ENCODE measurements around the gene DNAJC27.

DNAJC27 gene

GRCh38 chr2:24923106-24923505, 48.6 kb downstream of the DNAJC27 start:
- Histone ChIP-seq H3K27ac (ENCODE audit: low read depth, low read length, poor library complexity, severe bottlenecking) (no peak overlapping the region), H4K20me1 (ENCODE audit: insufficient read depth, low read length) (no peaks in the 10 kb centered on the region), H3K79me2 (ENCODE audit: insufficient read depth, low read length) (no peaks in the 10 kb centered on the region), H3K4me3 (ENCODE audit: low read depth, low read length, poor library complexity, severe bottlenecking) (no peak overlapping the region), H3F3A (ENCODE audit: insufficient read depth, low read length) (no peaks in the 10 kb centered on the region), H2AFZ (ENCODE audit: low read length) (no peak overlapping the region), H3K36me3 (ENCODE audit: insufficient read depth, low read length) (peaks cover 3% of the 10 kb centered on the region; the same call in 1 of the 2 replicates), H3K9me3 (ENCODE audit: low read length) (no peaks in the 10 kb centered on the region), H3K4me2 (ENCODE audit: low read length) (no peak overlapping the region), H3K4me1 (ENCODE audit: insufficient read depth, low read length, severe bottlenecking) (peaks cover 32% of the 10 kb centered on the region), H3K9me2 (ENCODE audit: low read depth, low read length) (no peaks in the 10 kb centered on the region), H3K27me3 (ENCODE audit: insufficient read depth, low read length) (no peaks in the 10 kb centered on the region), H3K9ac (ENCODE audit: low read length) (no peak overlapping the region)
- TF ChIP-seq EZH2 (IDR thresholded peaks at IDR 0.05; ENCODE audit: borderline replicate concordance, low read length): no peak
- TF ChIP-seq, protein P1, sequence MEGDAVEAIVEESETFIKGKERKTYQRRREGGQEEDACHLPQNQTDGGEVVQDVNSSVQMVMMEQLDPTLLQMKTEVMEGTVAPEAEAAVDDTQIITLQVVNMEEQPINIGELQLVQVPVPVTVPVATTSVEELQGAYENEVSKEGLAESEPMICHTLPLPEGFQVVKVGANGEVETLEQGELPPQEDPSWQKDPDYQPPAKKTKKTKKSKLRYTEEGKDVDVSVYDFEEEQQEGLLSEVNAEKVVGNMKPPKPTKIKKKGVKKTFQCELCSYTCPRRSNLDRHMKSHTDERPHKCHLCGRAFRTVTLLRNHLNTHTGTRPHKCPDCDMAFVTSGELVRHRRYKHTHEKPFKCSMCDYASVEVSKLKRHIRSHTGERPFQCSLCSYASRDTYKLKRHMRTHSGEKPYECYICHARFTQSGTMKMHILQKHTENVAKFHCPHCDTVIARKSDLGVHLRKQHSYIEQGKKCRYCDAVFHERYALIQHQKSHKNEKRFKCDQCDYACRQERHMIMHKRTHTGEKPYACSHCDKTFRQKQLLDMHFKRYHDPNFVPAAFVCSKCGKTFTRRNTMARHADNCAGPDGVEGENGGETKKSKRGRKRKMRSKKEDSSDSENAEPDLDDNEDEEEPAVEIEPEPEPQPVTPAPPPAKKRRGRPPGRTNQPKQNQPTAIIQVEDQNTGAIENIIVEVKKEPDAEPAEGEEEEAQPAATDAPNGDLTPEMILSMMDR (IDR thresholded peaks at IDR 0.05; ENCODE audit: low read length): no peak

GRCh38 chr2:24922556-24922955, 49.2 kb downstream of the DNAJC27 start:
- no peaks in the 10 kb centered on the region for H3F3A ChIP-seq (ENCODE audit: insufficient read depth, low read length)
- no peaks in the 10 kb centered on the region for H3K9me2 ChIP-seq (ENCODE audit: low read depth, low read length)
- H3K9ac ChIP-seq (ENCODE audit: low read length): no peak overlapping the region
- H2AFZ ChIP-seq (ENCODE audit: low read length): no peak overlapping the region
- H3K9me3 ChIP-seq (ENCODE audit: low read length): no peaks in the 10 kb centered on the region
- peaks cover 37% of the 10 kb centered on the region for H3K4me1 ChIP-seq (ENCODE audit: insufficient read depth, low read length, severe bottlenecking)
- H3K4me3 ChIP-seq (ENCODE audit: low read depth, low read length, poor library complexity, severe bottlenecking): no peak overlapping the region
- H3K4me2 ChIP-seq (ENCODE audit: low read length): no peak overlapping the region
- TF ChIP-seq EZH2 (IDR thresholded peaks at IDR 0.05; ENCODE audit: borderline replicate concordance, low read length): no peak
- TF ChIP-seq, protein P1 (IDR thresholded peaks at IDR 0.05; ENCODE audit: low read length): no peak
- no peaks in the 10 kb centered on the region for H3K27me3 ChIP-seq (ENCODE audit: insufficient read depth, low read length)
- peaks cover 9% of the 10 kb centered on the region; the same call in 1 of the 2 replicates for H3K36me3 ChIP-seq (ENCODE audit: insufficient read depth, low read length)
- H3K27ac ChIP-seq (ENCODE audit: low read depth, low read length, poor library complexity, severe bottlenecking): no peak overlapping the region
- H4K20me1 ChIP-seq (ENCODE audit: insufficient read depth, low read length): no peaks in the 10 kb centered on the region
- no peaks in the 10 kb centered on the region for H3K79me2 ChIP-seq (ENCODE audit: insufficient read depth, low read length)

DNA sequence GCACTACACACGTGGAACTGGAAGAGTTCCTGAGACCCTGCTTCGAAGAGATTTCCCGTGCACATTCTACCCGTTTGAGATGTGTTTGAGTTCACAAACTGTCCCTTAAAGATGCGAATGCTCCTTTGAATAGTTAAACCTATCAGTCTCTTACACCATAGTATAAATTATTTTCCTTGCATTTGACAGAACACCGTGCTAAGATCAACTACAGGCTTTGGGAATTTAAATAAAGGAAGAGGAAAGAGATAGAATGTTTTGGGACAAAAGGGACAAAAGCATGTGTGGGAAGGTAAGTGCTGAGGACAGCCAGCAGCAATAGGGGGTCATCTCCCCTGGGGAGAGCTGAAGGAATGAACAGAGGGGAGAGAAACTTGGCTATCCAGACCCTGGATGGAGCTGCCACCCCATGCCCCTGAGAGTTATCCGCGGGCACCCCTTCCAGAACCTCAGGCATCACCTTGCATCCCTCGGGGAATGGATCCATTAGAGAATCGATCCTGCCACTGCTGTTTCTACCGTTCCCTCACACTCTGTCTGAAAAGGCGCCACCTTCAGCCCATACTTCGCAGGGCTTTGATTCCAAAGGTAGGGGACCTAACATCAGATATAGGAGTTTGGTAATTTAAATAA, 50.8 kb downstream of the DNAJC27 start:
- Histone ChIP-seq H3F3A (ENCODE audit: insufficient read depth, low read length) (no peaks in the 10 kb centered on the region), H3K4me3 (ENCODE audit: low read depth, low read length, poor library complexity, severe bottlenecking) (peak overlapping the region; percentile 69), H3K79me2 (ENCODE audit: insufficient read depth, low read length) (no peaks in the 10 kb centered on the region), H2AFZ (ENCODE audit: low read length) (no peak overlapping the region), H3K9ac (ENCODE audit: low read length) (peak overlapping the region; percentile 68), H4K20me1 (ENCODE audit: insufficient read depth, low read length) (no peaks in the 10 kb centered on the region), H3K9me3 (ENCODE audit: low read length) (no peaks in the 10 kb centered on the region), H3K27ac (ENCODE audit: low read depth, low read length, poor library complexity, severe bottlenecking) (no peak overlapping the region), H3K27me3 (ENCODE audit: insufficient read depth, low read length) (no peaks in the 10 kb centered on the region), H3K4me2 (ENCODE audit: low read length) (peak overlapping the region; percentile 83), H3K9me2 (ENCODE audit: low read depth, low read length) (no peaks in the 10 kb centered on the region), H3K36me3 (ENCODE audit: insufficient read depth, low read length) (peaks cover 11% of the 10 kb centered on the region; the same call in 1 of the 2 replicates), H3K4me1 (ENCODE audit: insufficient read depth, low read length, severe bottlenecking) (peaks cover 40% of the 10 kb centered on the region)
- TF ChIP-seq, protein P1 (IDR thresholded peaks at IDR 0.05; ENCODE audit: low read length): peak; percentile 70
- no peak for TF ChIP-seq EZH2 (IDR thresholded peaks at IDR 0.05; ENCODE audit: borderline replicate concordance, low read length)

Measured in OCI-LY1 (cell line).